HG03460 (cell line): ENCODE results near the gene UBE2I.
"Not testable (repeated sequence)": the region's sequence is repeated elsewhere in the genome, so short reads cannot be mapped to it uniquely, and the experiment has no call there.

Experiments used
- ATAC-seq: cut with Tn5 transposase; IDR thresholded peaks from one replicate; pipeline ENCODE4 v1.9.1; 2021; ENCODE audit not compliant: unreplicated experiment

The UBE2I gene

GRCh38 chr16:1292208-1292607 is 17.2 kb upstream of the UBE2I start:
- not testable (repeated sequence) for ATAC-seq

- ATAC-seq = not testable (repeated sequence)
Measured at GRCh38 chr16:1292808-1293207, 16.6 kb upstream of the UBE2I start.

- ATAC-seq = no peak
Measured at GRCh38 chr16:1293921-1294656, 15.3 kb upstream of the UBE2I start.

- no peak for ATAC-seq
Measured at GRCh38 chr16:1295465-1295864, 14.0 kb upstream of the UBE2I start.

- not testable (repeated sequence) for ATAC-seq
Measured at GRCh38 chr16:1296688-1297017, 12.8 kb upstream of the UBE2I start.

- no peak for ATAC-seq
Measured at GRCh38 chr16:1297018-1297696, 12.3 kb upstream of the UBE2I start.

- no peak for ATAC-seq
Measured at GRCh38 chr16:1298406-1298805, 11.0 kb upstream of the UBE2I start.

GRCh38 chr16:1299012-1299867 is 10.2 kb upstream of the UBE2I start:
- no peak for ATAC-seq

- ATAC-seq = no peak
Measured at GRCh38 chr16:1299868-1300203, 9.6 kb upstream of the UBE2I start.

GRCh38 chr16:1300664-1301476 is 8.6 kb upstream of the UBE2I start:
- ATAC-seq = no peak

GRCh38 chr16:1301562-1301961 is 7.9 kb upstream of the UBE2I start:
- ATAC-seq = no peak

GRCh38 chr16:1305823-1306222 is 3.6 kb upstream of the UBE2I start:
- no peak for ATAC-seq

- ATAC-seq = no peak
Measured at GRCh38 chr16:1306334-1306733, 3.1 kb upstream of the UBE2I start.

GRCh38 chr16:1308036-1308976 is 1.1 kb upstream of the UBE2I start:
- peak; percentile 15 for ATAC-seq

- ATAC-seq = no peak
Measured at GRCh38 chr16:1309888-1310831, 724 bp downstream of the UBE2I start.

GRCh38 chr16:1310832-1311200 is 1.4 kb downstream of the UBE2I start:
- ATAC-seq = no peak

- ATAC-seq = no peak
Measured at GRCh38 chr16:1311212-1311737, 1.8 kb downstream of the UBE2I start.

- no peak for ATAC-seq
Measured at GRCh38 chr16:1311738-1312466, 2.5 kb downstream of the UBE2I start.
